Daoy (cell line): Measurements from ENCODE around the gene GPR152. TPM values are rescaled to one million over a fixed set of nuclear protein-coding genes. Genes with fewer than 3 reads are reported as not detected.
"Not testable (repeated sequence)": the region's sequence is repeated elsewhere in the genome, so short reads cannot be mapped to it uniquely, and the experiment has no call there.

Experiments used
- DNase-seq: peaks from one replicate; pipeline ENCODE4 v3.0.0-alpha.2; 2015; ENCODE audit warnings: low read depth
- total RNA-seq: library from RNA; depleted of rRNA; stranded (reverse); fragments of >200 nt; shearing (Covaris generic); gene quantifications from 2 replicates; pipeline ENCODE4 v1.2.3, GENCODE V29; 2014; rRNA removed

Gene GPR152
- total RNA-seq, 1 experiment from 2014 or later = not detected

GRCh38 chr11:67409261-67409666, 43.3 kb downstream of the GPR152 start:
- no peak for DNase-seq

- DNase-seq = no peak
Measured at GRCh38 chr11:67408437-67409200, 43.9 kb downstream of the GPR152 start.

GRCh38 chr11:67407688-67408163, 44.8 kb downstream of the GPR152 start:
- no peak for DNase-seq

GRCh38 chr11:67406969-67407687, 45.4 kb downstream of the GPR152 start:
- DNase-seq = no peak

- DNase-seq = no peak
Measured at GRCh38 chr11:67406420-67406968, 46.0 kb downstream of the GPR152 start.

GRCh38 chr11:67405688-67406339, 46.7 kb downstream of the GPR152 start:
- DNase-seq = no peak

GRCh38 chr11:67405196-67405567, 47.3 kb downstream of the GPR152 start:
- DNase-seq = no peak

GRCh38 chr11:67404515-67405195, 47.9 kb downstream of the GPR152 start:
- no peak for DNase-seq

- DNase-seq = not testable (repeated sequence)
Measured at GRCh38 chr11:67403085-67403484, 49.4 kb downstream of the GPR152 start.

GRCh38 chr11:67402192-67402839, 50.2 kb downstream of the GPR152 start:
- not testable (repeated sequence) for DNase-seq

- peak; percentile 94 for DNase-seq
Measured at GRCh38 chr11:67401495-67402191, 50.9 kb downstream of the GPR152 start, which contains the start of gene PPP1CA. TSS of gene PPP1CA (minus strand) at chr11:67401858. CDS start at chr11:67401782, 76 bp downstream.

Other genes starting within 250 kb of the GPR152 start
- gene GRK2, start 186.3 kb downstream of the GPR152 start, total RNA-seq = 27.5 and 54.1 TPM in 2 replicates
- gene ANKRD13D, start 163.4 kb downstream of the GPR152 start, total RNA-seq = 13.1 and 24.0 TPM in 2 replicates
- gene SSH3, start 149.2 kb downstream of the GPR152 start, total RNA-seq = 2.9 and 6.9 TPM in 2 replicates
- gene POLD4, start 99.2 kb downstream of the GPR152 start, total RNA-seq = 54.2 and 56.2 TPM in 2 replicates
- 7.1 TPM in 2 replicates for gene CLCF1, start 79.1 kb downstream of the GPR152 start, total RNA-seq
- 9.0 and 11.3 TPM in 2 replicates for gene RAD9A, start 60.7 kb downstream of the GPR152 start, total RNA-seq
- 220 and 273 TPM in 2 replicates for gene PPP1CA, start 50.9 kb downstream of the GPR152 start, total RNA-seq
- gene TBC1D10C, start 48.6 kb downstream of the GPR152 start, total RNA-seq = not detected in 2 replicates
- gene CARNS1, start 37.1 kb downstream of the GPR152 start, total RNA-seq = 0.34 TPM in 1 of 2 replicates, not detected in the other
- gene RPS6KB2, start 24.2 kb downstream of the GPR152 start, total RNA-seq = 36.6 and 42.5 TPM in 2 replicates
- gene PTPRCAP, start 15.0 kb downstream of the GPR152 start, total RNA-seq = 1.1 and 3.0 TPM in 2 replicates
- gene CORO1B, start 9.3 kb downstream of the GPR152 start, total RNA-seq = 78.7 and 85.8 TPM in 2 replicates
- gene CABP4, start 2.6 kb upstream of the GPR152 start, total RNA-seq = 0.06 and 0.15 TPM in 2 replicates
- 9.4 and 36.5 TPM in 2 replicates for gene TMEM134, start 16.5 kb upstream of the GPR152 start, total RNA-seq
- gene AIP, start 30.3 kb upstream of the GPR152 start, total RNA-seq = 69.5 and 78.5 TPM in 2 replicates
- 24.6 and 32.1 TPM in 2 replicates for gene PITPNM1, start 52.6 kb upstream of the GPR152 start, total RNA-seq
- 37.7 and 43.0 TPM in 2 replicates for gene CDK2AP2, start 55.4 kb upstream of the GPR152 start, total RNA-seq
- gene CABP2, start 70.7 kb upstream of the GPR152 start, total RNA-seq = not detected in 2 replicates
- gene GSTP1, start 131.1 kb upstream of the GPR152 start, total RNA-seq = 1,082 and 1,228 TPM in 2 replicates
- 218 and 229 TPM in 2 replicates for gene NDUFV1, start 154.2 kb upstream of the GPR152 start, total RNA-seq
- 5.8 and 9.1 TPM in 2 replicates for gene NUDT8, start 177.2 kb upstream of the GPR152 start, total RNA-seq
- not detected in 2 replicates for gene TBX10, start 187.0 kb upstream of the GPR152 start, total RNA-seq
- gene ACY3, start 198.0 kb upstream of the GPR152 start, total RNA-seq = not detected in 2 replicates
- gene ALDH3B2, start 221.9 kb upstream of the GPR152 start, total RNA-seq = 0.23 TPM in 1 of 2 replicates, not detected in the other